Upper lobe of right lung (tissue), 1 donor: Measurements from ENCODE around the gene CARS1. TPM values are rescaled to one million over a fixed set of nuclear protein-coding genes. Genes with fewer than 3 reads are reported as not detected.

ENCODE experiments used
- ATAC-seq: fragments of 200-7000 bp; cut with Tn5 transposase; one replicate; pipeline ENCODE4 v1.9.1; 2020; ENCODE audit warnings: mild to moderate bottlenecking, moderate library complexity
- DNase-seq: peaks from one replicate; pipeline ENCODE4 v3.0.0-alpha.2; 2020
- H3K27ac ChIP-seq: fragments of 200-600 bp; one replicate; pipeline ENCODE4 v1.8.0; 2022
- H3K27me3 ChIP-seq: fragments of 200-600 bp; one replicate; pipeline ENCODE4 v1.8.0; 2022; ENCODE audit warnings: mild to moderate bottlenecking
- H3K36me3 ChIP-seq: fragments of 200-600 bp; one replicate; pipeline ENCODE4 v1.8.0; 2022
- H3K4me1 ChIP-seq: fragments of 200-600 bp; one replicate; pipeline ENCODE4 v1.8.0; 2022
- H3K4me3 ChIP-seq: fragments of 200-600 bp; one replicate; pipeline ENCODE4 v1.8.0; 2022; ENCODE audit warnings: mild to moderate bottlenecking
- H3K9me3 ChIP-seq: fragments of 200-600 bp; one replicate; pipeline ENCODE4 v1.8.0; 2022
- CTCF ChIP-seq: fragments of 200-600 bp; IDR thresholded peaks from one replicate; pipeline ENCODE4 v1.8.0; 2022; ENCODE audit warnings: antibody characterized with exemption
- intact Hi-C: fragments of 100-400 bp; cut with DNase I; formaldehyde crosslinking; loops from one replicate; pipeline ENCODE4 v1.11.0; 2022
- total RNA-seq: library from RNA; stranded (reverse); fragmentation: NEBNext Ultra II Directional; extraction: Animal tissue kit (Norgen Biotek cat#: 25700); gene quantifications from one replicate; pipeline ENCODE4 v1.2.1, GENCODE V29; 2021
- donor health status: DM: no; HTN: yes; CAD: no; lungs with severe emphysema.

The CARS1 gene
- total RNA-seq, 1 donor from 2014 or later: 34.6 TPM

- H3K9me3 ChIP-seq: no peaks in the 10 kb centered on the region
- TF ChIP-seq CTCF: no peak
- H3K4me3 ChIP-seq: no peak overlapping the region
- no peak for ATAC-seq
- intact Hi-C loops: no loop called here
- H3K36me3 ChIP-seq: no peaks in the 10 kb centered on the region
- no peak overlapping the region for H3K27ac ChIP-seq
- H3K4me1 ChIP-seq: peaks cover 12% of the 10 kb centered on the region
- H3K27me3 ChIP-seq: no peaks in the 10 kb centered on the region
- no peak for DNase-seq
Observed at GRCh38 chr11:3060436-3061025, 3.3 kb upstream of the CARS1 start.

- intact Hi-C loops: no loop called here
- Histone ChIP-seq H3K4me3 (no peak overlapping the region), H3K4me1 (peaks cover 15% of the 10 kb centered on the region), H3K27ac (no peak overlapping the region), H3K27me3 (no peaks in the 10 kb centered on the region), H3K9me3 (no peaks in the 10 kb centered on the region), H3K36me3 (no peaks in the 10 kb centered on the region)
- no peak for DNase-seq
- ATAC-seq: no peak
- TF ChIP-seq CTCF: no peak
Observed at GRCh38 chr11:3058753-3059664, 1.8 kb upstream of the CARS1 start.

- Histone ChIP-seq H3K36me3 (peaks cover 5% of the 10 kb centered on the region), H3K27me3 (no peaks in the 10 kb centered on the region), H3K27ac (peak overlapping the region; percentile 89), H3K4me1 (peaks cover 15% of the 10 kb centered on the region), H3K4me3 (peak overlapping the region; percentile 90), H3K9me3 (no peaks in the 10 kb centered on the region)
- ATAC-seq (peak; percentile 1), DNase-seq (no peak)
- TF ChIP-seq CTCF: no peak
- intact Hi-C loops: no loop called here
Observed at GRCh38 chr11:3056296-3057068, 741 bp downstream of the CARS1 start.

- DNase-seq: no peak
- no peak for TF ChIP-seq CTCF
- Histone ChIP-seq H3K4me1 (peaks cover 15% of the 10 kb centered on the region), H3K36me3 (peaks cover 5% of the 10 kb centered on the region), H3K27me3 (no peaks in the 10 kb centered on the region), H3K27ac (no peak overlapping the region), H3K4me3 (peak overlapping the region; percentile 90), H3K9me3 (no peaks in the 10 kb centered on the region)
- intact Hi-C loops: no loop called here
- ATAC-seq: no peak
Observed at GRCh38 chr11:3055891-3056290, 1.3 kb downstream of the CARS1 start.

GRCh38 chr11:3052567-3052966, 4.7 kb downstream of the CARS1 start:
- H3K4me1 ChIP-seq: peaks cover 27% of the 10 kb centered on the region
- intact Hi-C loops: no loop called here

More at GRCh38 chr11:3052567-3052966, 4.7 kb downstream of the CARS1 start:
- H3K27me3 ChIP-seq: no peaks in the 10 kb centered on the region
- DNase-seq (no peak), ATAC-seq (no peak)
- TF ChIP-seq CTCF: no peak
- H3K36me3 ChIP-seq: peaks cover 5% of the 10 kb centered on the region
- no peaks in the 10 kb centered on the region for H3K9me3 ChIP-seq
- H3K27ac ChIP-seq: no peak overlapping the region
- no peak overlapping the region for H3K4me3 ChIP-seq
